H1 (cell line): ENCODE results near the gene CDH16. TPM values are rescaled to one million over a fixed set of nuclear protein-coding genes. Genes with fewer than 3 reads are reported as not detected.

ENCODE experiments used
- CTCF ChIA-PET: fragments of 300-600 bp; sonication (Branson Sonifier 250); formaldehyde crosslinking; loops from one replicate; lab custom pipeline; 2021; ENCODE audit not compliant: partially characterized antibody; lab: Charles Lee
- POLR2A ChIA-PET: fragments of 300-600 bp; sonication (Branson Sonifier 250); formaldehyde crosslinking; loops from one replicate; lab custom pipeline; 2021; ENCODE audit warnings: inconsistent platforms; ENCODE audit not compliant: partially characterized antibody; lab: Charles Lee
- DNase-seq, 2 experiments: peaks; one replicate each; pipeline versions ENCODE4 v3.0.0 to v3.0.0-alpha.2; 2010 to 2022; ENCODE audit warnings: low spot score in 2 of 2, low read depth in 1 of 2, mixed read lengths in 1 of 2
- FAIRE-seq: peaks from 2 replicates; lab custom pipeline; 2011; peaks lifted over from hg19 to GRCh38; lab: Jason Lieb, UNC
- H2AFZ ChIP-seq: 2 replicates; pipeline ENCODE4 v1.8.1; 2012; ENCODE audit warnings: low read length, inconsistent platforms
- H2AK5ac ChIP-seq: 2 replicates; pipeline ENCODE4 v1.6.1; 2013; ENCODE audit warnings: low read depth, low read length
- H2BK120ac ChIP-seq: replicated peaks from 2 replicates; pipeline ENCODE3; 2013; ENCODE audit warnings: low read depth, low read length, inconsistent platforms
- H2BK12ac ChIP-seq: 2 replicates; pipeline ENCODE4 v1.6.1; 2013; ENCODE audit warnings: low read depth, low read length
- H2BK15ac ChIP-seq: 2 replicates; pipeline ENCODE4 v1.6.1; 2013; ENCODE audit warnings: low read length
- H2BK20ac ChIP-seq: 2 replicates; pipeline ENCODE4 v1.6.1; 2013; ENCODE audit warnings: low read length
- H2BK5ac ChIP-seq: 2 replicates; pipeline ENCODE4 v1.6.1; 2013; ENCODE audit warnings: low read depth, low read length
- H3K14ac ChIP-seq: 2 replicates; pipeline ENCODE4 v1.6.1; 2013; ENCODE audit warnings: inconsistent platforms; ENCODE audit not compliant: insufficient read length
- H3K18ac ChIP-seq: 2 replicates; pipeline ENCODE4 v1.6.1; 2013; ENCODE audit warnings: low read length; ENCODE audit errors: extremely low read depth
- H3K23ac ChIP-seq: 2 replicates; pipeline ENCODE4 v1.6.1; 2013; ENCODE audit warnings: inconsistent platforms; ENCODE audit not compliant: insufficient read length
- H3K23me2 ChIP-seq: 2 replicates; pipeline ENCODE4 v1.6.1; 2013; ENCODE audit warnings: low read depth, low read length
- H3K27ac ChIP-seq: 2 replicates; pipeline ENCODE4 v1.6.1; 2011; ENCODE audit warnings: low read depth, low read length, inconsistent platforms
- H3K27me3 ChIP-seq, 4 experiments: replicated peaks in 1 of 4; 1 replicate in 1 of 4; 2 replicates in 3 of 4; pipeline versions ENCODE4 v1.6.1 to v1.8.1; 2011 to 2013; ENCODE audit warnings: low read length in 3 of 4, mild to moderate bottlenecking in 3 of 4, inconsistent platforms in 2 of 4, mixed read lengths in 2 of 4, moderate library complexity in 1 of 4; ENCODE audit not compliant: control insufficient read depth in 3 of 4, insufficient read depth in 3 of 4; ENCODE audit errors: extremely low read depth in 1 of 4
- H3K36me3 ChIP-seq, 4 experiments: 2 replicates each; pipeline versions ENCODE4 v1.6.1 to v1.8.1; 2011 to 2013; ENCODE audit warnings: mild to moderate bottlenecking in 4 of 4, low read length in 3 of 4, moderate library complexity in 2 of 4, control low read depth in 1 of 4, inconsistent platforms in 1 of 4; ENCODE audit not compliant: insufficient read depth in 4 of 4, control insufficient read depth in 2 of 4
- H3K4ac ChIP-seq: replicated peaks from 2 replicates; pipeline ENCODE3; 2013; ENCODE audit warnings: low read length, low read depth, mixed read lengths, inconsistent platforms; ENCODE audit not compliant: insufficient read length
- H3K4me1 ChIP-seq, 4 experiments: replicated peaks in 1 of 4; 1 replicate in 1 of 4; 2 replicates in 3 of 4; pipeline versions ENCODE4 v1.6.1 to v1.8.1; 2011 to 2013; ENCODE audit warnings: low read length in 3 of 4, inconsistent platforms in 2 of 4, mixed read lengths in 1 of 4; ENCODE audit not compliant: insufficient read depth in 4 of 4, control insufficient read depth in 3 of 4
- H3K4me2 ChIP-seq, 2 experiments: 2 replicates each; pipeline versions ENCODE4 v1.6.1 to v1.8.1; 2011 to 2013; ENCODE audit warnings: low read depth in 2 of 2, low read length in 2 of 2, control low read depth in 1 of 2, inconsistent platforms in 1 of 2, mild to moderate bottlenecking in 1 of 2; ENCODE audit not compliant: insufficient read depth in 1 of 2
- H3K4me3 ChIP-seq, 4 experiments: fragments of 200-600, 300-600 bp in 1 of 4; sonication (generic), shearing (Covaris generic), sonication (Bioruptor Twin) in 1 of 4; 2 replicates each; pipeline versions ENCODE4 v1.5.1 to v1.8.1; 2011 to 2016; ENCODE audit warnings: low read length in 4 of 4, low read depth in 3 of 4, control low read depth in 2 of 4, inconsistent platforms in 2 of 4, mild to moderate bottlenecking in 2 of 4, mixed read lengths in 1 of 4, moderate library complexity in 1 of 4; ENCODE audit not compliant: insufficient read depth in 2 of 4; ENCODE audit errors: extremely low read depth in 1 of 4
- H3K56ac ChIP-seq: replicated peaks from 2 replicates; pipeline ENCODE3; 2013; ENCODE audit warnings: low read depth, mild to moderate bottlenecking, mixed read lengths, low read length, inconsistent platforms; ENCODE audit not compliant: insufficient read length
- H3K79me1 ChIP-seq: 2 replicates; pipeline ENCODE4 v1.6.1; 2013; ENCODE audit warnings: low read depth, low read length, control low read depth
- H3K79me2 ChIP-seq, 2 experiments: 2 replicates each; pipeline versions ENCODE4 v1.6.1 to v1.8.1; 2012 to 2013; ENCODE audit warnings: low read length in 2 of 2, mild to moderate bottlenecking in 2 of 2, inconsistent platforms in 1 of 2; ENCODE audit not compliant: insufficient read depth in 2 of 2, control insufficient read depth in 1 of 2
- H3K9ac ChIP-seq, 4 experiments: replicated peaks in 1 of 4; 1 replicate in 1 of 4; 2 replicates in 3 of 4; pipeline versions ENCODE4 v1.6.1 to v1.8.1; 2011 to 2013; ENCODE audit warnings: low read depth in 3 of 4, low read length in 3 of 4, control low read depth in 2 of 4, mild to moderate bottlenecking in 2 of 4, moderate library complexity in 2 of 4, inconsistent platforms in 1 of 4; ENCODE audit errors: extremely low read depth in 1 of 4
- H3K9me3 ChIP-seq, 2 experiments: 2 replicates each; pipeline versions ENCODE4 v1.6.1 to v1.8.1; 2012 to 2013; ENCODE audit warnings: mild to moderate bottlenecking in 2 of 2, moderate library complexity in 2 of 2, control low read depth in 1 of 2, inconsistent platforms in 1 of 2, low read depth in 1 of 2, low read length in 1 of 2, mixed read lengths in 1 of 2; ENCODE audit not compliant: insufficient read depth in 2 of 2
- H4K20me1 ChIP-seq, 2 experiments: replicated peaks in 1 of 2; 2 replicates each; pipeline versions ENCODE3 to v1.8.1; 2011 to 2013; ENCODE audit warnings: inconsistent platforms in 2 of 2, low read length in 2 of 2, mild to moderate bottlenecking in 1 of 2; ENCODE audit not compliant: insufficient read depth in 2 of 2, control insufficient read depth in 1 of 2
- H4K5ac ChIP-seq: 2 replicates; pipeline ENCODE4 v1.6.1; 2013; ENCODE audit warnings: low read length, low read depth, mixed read lengths, inconsistent platforms; ENCODE audit not compliant: insufficient read length
- H4K8ac ChIP-seq: 2 replicates; pipeline ENCODE4 v1.8.0; 2013; ENCODE audit warnings: mild to moderate bottlenecking, moderate library complexity, low read length, inconsistent platforms; ENCODE audit not compliant: insufficient read depth; ENCODE audit errors: extremely low read depth
- H4K91ac ChIP-seq: replicated peaks from 2 replicates; pipeline ENCODE3; 2013; ENCODE audit warnings: low read length, mixed read lengths, inconsistent platforms; ENCODE audit not compliant: insufficient read length
- CBX5 ChIP-seq: fragments of 300-800, 300-1000 bp; sonication (generic); IDR thresholded peaks from 2 replicates; pipeline ENCODE4 v1.7.1; 2016; ENCODE audit warnings: antibody characterized with exemption, low read length, low read depth
- CREB1 ChIP-seq: IDR thresholded peaks from 2 replicates; pipeline ENCODE4 v1.6.1; 2012; ENCODE audit warnings: inconsistent platforms
- EZH2 ChIP-seq: fragments of 200-600 bp; sonication (generic); IDR thresholded peaks from 2 replicates; pipeline ENCODE4 v1.7.1; 2012; ENCODE audit warnings: low read depth, mild to moderate bottlenecking, moderate library complexity, low read length, inconsistent platforms; ENCODE audit not compliant: severe bottlenecking
- NANOG ChIP-seq: IDR thresholded peaks from 2 replicates; pipeline ENCODE4 v1.6.1; 2011; ENCODE audit warnings: low read length, low read depth, mild to moderate bottlenecking, inconsistent platforms; ENCODE audit not compliant: insufficient read depth, poor library complexity, severe bottlenecking
- RBBP5 ChIP-seq: IDR thresholded peaks from 2 replicates; pipeline ENCODE4 v1.7.1; 2012; ENCODE audit warnings: low read depth, mild to moderate bottlenecking, inconsistent platforms, low read length, moderate library complexity, borderline replicate concordance
- RNF2 ChIP-seq: fragments of 200-900, 300-1000 bp; sonication (generic); IDR thresholded peaks from 2 replicates; pipeline ENCODE4 v1.7.1; 2016; ENCODE audit warnings: borderline replicate concordance, low read depth, mild to moderate bottlenecking, antibody characterized with exemption, low read length; ENCODE audit not compliant: poor library complexity, severe bottlenecking; ENCODE audit errors: missing control alignments
- SP1 ChIP-seq: IDR thresholded peaks from 2 replicates; pipeline ENCODE4 v1.6.1; 2011; ENCODE audit warnings: low read depth, low read length
- SP2 ChIP-seq: IDR thresholded peaks from 2 replicates; pipeline ENCODE4 v1.6.1; 2012; ENCODE audit warnings: mild to moderate bottlenecking, low read length, inconsistent platforms
- SUZ12 ChIP-seq: fragments of 200-600 bp; sonication (generic); IDR thresholded peaks from 2 replicates; pipeline ENCODE4 v1.6.1; 2012; ENCODE audit warnings: mild to moderate bottlenecking, inconsistent platforms, low read length, moderate library complexity, mixed read lengths
- TEAD4 ChIP-seq: IDR thresholded peaks from 2 replicates; pipeline ENCODE4 v1.6.1; 2012; ENCODE audit warnings: low read depth, low read length, inconsistent platforms, mixed read lengths
- YY1 ChIP-seq: IDR thresholded peaks from 2 replicates; pipeline ENCODE4 v1.6.1; 2011; ENCODE audit warnings: low read depth, mild to moderate bottlenecking, low read length
- WGBS, 2 experiments: shearing (Covaris generic) in 1 of 2; methylation state at CpG; one replicate each; pipeline versions ENCODE4 v1.1.6 to v1.1.7; 2013 to 2015; ENCODE audit warnings: low lambda C conversion rate in 2 of 2, mixed read lengths in 2 of 2, inconsistent platforms in 1 of 2, low coverage in 1 of 2, missing lambda C conversion rate in 1 of 2; ENCODE audit not compliant: insufficient replicate concordance in 2 of 2, insufficient coverage in 1 of 2, insufficient read length in 1 of 2; ENCODE audit errors: extremely low coverage in 1 of 2, missing lambda C conversion rate in 1 of 2; 5-methylcytosine and 5-hydroxymethylcytosine counted together
- polyA plus RNA-seq, 7 experiments: library from polyadenylated mRNA; depleted of rRNA in 3 of 7; stranded (reverse) in 5 of 7; unstranded in 2 of 7; fragments of >200 nt in 5 of 7; fragments of 200-250 nt in 2 of 7; gene quantifications; 1 replicate in 5 of 7; 2 replicates in 1 of 7; 4 replicates in 1 of 7; pipeline versions ENCODE4 v1.2.1 to v1.2.3, GENCODE V29; 2011 to 2013; ENCODE audit warnings: missing spikeins in 2 of 7, mixed read lengths in 2 of 7
- total RNA-seq: library from RNA; stranded (reverse); fragmentation: NEBNext Ultra II Directional; extraction: Animal tissue kit (Norgen Biotek cat#: 25700); gene quantifications from 2 replicates; pipeline ENCODE4 v1.2.1, GENCODE V29; 2021
- TF ChIP-seq, protein P1 (sequence below): IDR thresholded peaks from 2 replicates; pipeline ENCODE4 v1.6.1; 2012; ENCODE audit warnings: inconsistent platforms

CDH16 gene
- total and polyA plus RNA-seq, 2 of the 8 experiments (the other 6 are each of a cell fraction or from before 2014, with no cell fraction given) = not detected

DNA sequence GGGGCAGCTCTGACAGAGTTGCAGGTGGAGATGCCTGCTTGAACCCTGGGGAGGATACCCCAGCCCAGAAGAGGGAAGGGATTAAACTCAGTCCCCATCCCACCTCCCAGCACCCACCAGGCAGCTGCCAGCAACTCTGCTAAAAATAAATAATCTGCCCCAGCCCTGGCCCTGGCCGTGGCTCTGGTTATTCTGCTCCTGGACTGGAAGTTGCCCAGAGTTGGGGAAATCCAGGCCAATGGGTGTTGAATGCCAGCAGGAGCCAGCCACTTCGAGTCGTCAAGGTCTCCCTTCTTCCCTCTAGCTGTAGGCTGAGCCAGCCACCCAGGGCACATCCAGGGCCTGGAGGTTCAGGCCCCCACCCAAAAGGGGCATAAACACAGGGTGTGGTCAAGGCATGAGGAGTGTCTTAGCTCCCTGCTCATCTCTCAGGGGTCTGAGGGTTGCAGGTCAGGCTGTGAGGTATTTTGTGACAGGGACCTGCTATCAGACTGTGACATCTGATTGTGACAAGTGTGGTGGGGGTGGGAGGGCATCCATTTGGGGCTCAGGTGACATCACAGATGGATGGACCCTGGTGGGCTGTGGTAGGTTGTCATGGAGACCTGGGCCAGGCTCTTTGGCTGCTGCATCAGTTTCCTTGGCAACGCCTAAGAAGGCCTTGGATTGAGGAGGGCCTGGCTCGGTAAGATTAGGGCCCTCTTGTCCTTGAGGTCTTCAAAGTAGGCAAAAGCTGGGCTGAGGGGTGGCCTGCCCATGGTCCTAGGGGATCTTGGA is 7.7 kb upstream of the CDH16 start:
- Histone ChIP-seq H3K9ac (no peak overlapping the region), H3K27ac (no peak overlapping the region), H3K79me2 (no peaks in the 10 kb centered on the region), H3K18ac (no peak overlapping the region), H2BK5ac (no peak overlapping the region), H2BK12ac (no peak overlapping the region), H4K8ac (no peak overlapping the region; the same call in 1 of the 2 replicates), H3K4me1 (peaks cover 0 to 8% (median under 1%) of the 10 kb centered on the region in 4 experiments; a peak in 4 of 7 replicates), H4K91ac (no peak overlapping the region), H2AFZ (no peak overlapping the region), H3K4me3 (no peak overlapping the region), H2BK20ac (no peak overlapping the region), H3K14ac (no peak overlapping the region), H3K4me2 (no peak overlapping the region; a peak in 1 of 4 replicates), H3K79me1 (peaks cover 2% of the 10 kb centered on the region; the same call in 1 of the 2 replicates), H4K20me1 (no peaks in the 10 kb centered on the region), H2BK15ac (no peak overlapping the region), H2BK120ac (no peak overlapping the region), H3K56ac (no peak overlapping the region), H4K5ac (no peak overlapping the region), H3K9me3 (no peaks in the 10 kb centered on the region), H3K23ac (no peak overlapping the region), H3K23me2 (peaks cover 4% of the 10 kb centered on the region; the same call in 1 of the 2 replicates), H2AK5ac (no peak overlapping the region), H3K36me3 (no peaks in the 10 kb centered on the region; a peak in 1 of 8 replicates), H3K4ac (no peak overlapping the region), H3K27me3 (peaks cover 14 to 41% (median 35%) of the 10 kb centered on the region in 4 experiments; a peak in 6 of 7 replicates)
- DNase-seq (no peak), FAIRE-seq (no peak)
- ChIA-PET CTCF (interaction anchor here (0.8 to 27.5 kb wide), 5 partner anchors 17 to 275 kb away, joined by 3 to 1009 read pairs (median 3); partner anchors contain the start of genes CDH16 and PDP2), POLR2A (interaction anchor here (1.2 to 2.3 kb wide), 4 partner anchors 31 to 96 kb away, joined by 3 to 7 read pairs (median 4); partner anchors contain the start of genes NAE1 and PDP2)
- WGBS, 2 experiments = 86% methylated on average over 4 of the region's 5 CpGs; no CpG with 5 or more reads in 1 of the 2 experiments
- TF ChIP-seq RNF2 (no peak), EZH2 (no peak), NANOG (no peak), YY1 (no peak), SP2 (no peak), CBX5 (no peak), SUZ12 (no peak), CREB1 (no peak), RBBP5 (no peak), SP1 (no peak), TEAD4 (no peak)
- TF ChIP-seq, protein P1, sequence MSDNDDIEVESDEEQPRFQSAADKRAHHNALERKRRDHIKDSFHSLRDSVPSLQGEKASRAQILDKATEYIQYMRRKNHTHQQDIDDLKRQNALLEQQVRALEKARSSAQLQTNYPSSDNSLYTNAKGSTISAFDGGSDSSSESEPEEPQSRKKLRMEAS = no peak
